ENCODE results near the gene GRIN3B.

The GRIN3B gene

DNA sequence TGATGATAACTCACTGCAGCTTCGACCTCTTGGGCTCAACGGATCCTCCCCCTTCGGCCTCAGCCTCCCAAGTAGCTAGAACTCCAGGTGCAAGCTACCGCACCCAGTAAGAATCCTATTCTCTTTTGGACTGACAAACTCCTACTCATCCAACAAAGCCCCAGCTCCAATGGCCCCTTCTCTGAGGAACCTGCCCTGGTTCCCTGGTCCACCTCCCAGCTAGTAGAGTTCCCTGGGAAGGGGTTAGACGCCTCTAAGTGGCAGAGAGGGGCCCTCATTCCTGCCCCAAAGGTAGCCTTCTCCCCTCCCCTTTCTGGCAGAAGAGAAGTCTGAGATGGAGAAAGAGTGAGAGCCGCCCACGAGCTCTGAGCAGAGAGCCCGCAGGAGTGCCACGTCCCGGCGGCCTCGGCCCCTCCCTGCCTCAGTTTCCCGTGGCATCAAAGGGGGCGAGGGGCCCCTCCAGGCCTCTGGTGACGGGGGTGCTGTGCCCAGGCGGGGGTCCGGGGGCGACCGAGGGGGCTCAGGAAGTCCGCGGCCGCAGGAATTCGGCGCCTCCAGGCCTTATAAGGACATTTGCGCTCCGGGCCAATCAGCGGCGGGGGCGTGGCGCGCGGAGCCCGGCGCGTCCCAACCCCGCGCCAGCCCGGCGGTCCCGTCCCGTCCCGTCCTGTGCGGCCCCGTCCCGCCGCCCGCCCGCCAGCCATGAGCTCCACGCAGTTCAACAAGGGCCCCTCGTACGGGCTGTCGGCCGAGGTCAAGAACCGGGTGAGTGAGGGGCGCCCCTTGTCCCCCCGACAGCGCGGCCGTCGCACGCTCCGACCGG is 26.0 kb downstream of the GRIN3B start, which contains the start of gene CNN2:
TSS of gene CNN2 (plus strand) at position 649 of the 823 bp plus-strand sequence. CDS start at position 703, 54 bp downstream.
- Histone ChIP-seq H2BK120ac (ENCODE audit: insufficient read depth, low read length, poor library complexity) (peak within 1 kb of the TSS; percentile 98), H2AFZ (ENCODE audit: insufficient read depth, low read length, poor library complexity) (peak within 1 kb of the TSS; percentile 89), H3K36me3 (ENCODE audit: control insufficient read depth in 1 of 2, insufficient read depth in 2 of 2, low read length in 2 of 2) (peaks cover 12% of the 10 kb centered on the region in 2 experiments), H4K91ac (ENCODE audit: low read depth, low read length) (peak within 1 kb of the TSS; percentile 98), H3K27ac (ENCODE audit: low read depth, low read length) (peak within 1 kb of the TSS; percentile 97), H2BK12ac (ENCODE audit: low read length) (peak within 1 kb of the TSS; percentile 82), H2AK5ac (ENCODE audit: low read length) (peak within 1 kb of the TSS; percentile 97), H3K4me3 (ENCODE audit: low read depth, low read length) (peak within 1 kb of the TSS; percentile 97), H3K27me3 (ENCODE audit: insufficient read depth, low read length) (no peaks in the 10 kb centered on the region), H2BK5ac (ENCODE audit: low read depth, low read length, poor library complexity) (peak within 1 kb of the TSS; percentile 100), H3K79me2 (ENCODE audit: control insufficient read depth, insufficient read depth, low read length, poor library complexity) (peaks cover 34% of the 10 kb centered on the region), H3K9ac (ENCODE audit: low read length) (peak within 1 kb of the TSS; percentile 99), H3K9me3 (ENCODE audit: insufficient read depth, low read depth, low read length) (peaks cover 4% of the 10 kb centered on the region), H3K23ac (ENCODE audit: low read length) (no peak within 1 kb of the TSS), H3K4me1 (ENCODE audit: control insufficient read depth in 1 of 2, insufficient read depth in 2 of 2, low read length in 2 of 2) (peaks cover 0 to 11% of the 10 kb centered on the region in 2 experiments), H3K4me2 (ENCODE audit: low read length) (peak within 1 kb of the TSS; percentile 90), H3K4ac (ENCODE audit: low read depth, low read length) (peak within 1 kb of the TSS; percentile 100), H3K14ac (ENCODE audit: low read length) (peak within 1 kb of the TSS; percentile 97), H3K18ac (ENCODE audit: low read length) (peak within 1 kb of the TSS; percentile 97), H3K79me1 (ENCODE audit: low read length) (peaks cover 27% of the 10 kb centered on the region), H4K8ac (ENCODE audit: low read depth, low read length) (peak within 1 kb of the TSS; percentile 98), H4K12ac (ENCODE audit: low read depth, low read length) (peak within 1 kb of the TSS; percentile 96)
- peak; percentile 72 to 84 for DNase-seq
- no CpG with 5 or more reads among the region's 63 CpGs for WGBS (ENCODE audit: extremely low coverage, insufficient coverage, insufficient read length)

DNA sequence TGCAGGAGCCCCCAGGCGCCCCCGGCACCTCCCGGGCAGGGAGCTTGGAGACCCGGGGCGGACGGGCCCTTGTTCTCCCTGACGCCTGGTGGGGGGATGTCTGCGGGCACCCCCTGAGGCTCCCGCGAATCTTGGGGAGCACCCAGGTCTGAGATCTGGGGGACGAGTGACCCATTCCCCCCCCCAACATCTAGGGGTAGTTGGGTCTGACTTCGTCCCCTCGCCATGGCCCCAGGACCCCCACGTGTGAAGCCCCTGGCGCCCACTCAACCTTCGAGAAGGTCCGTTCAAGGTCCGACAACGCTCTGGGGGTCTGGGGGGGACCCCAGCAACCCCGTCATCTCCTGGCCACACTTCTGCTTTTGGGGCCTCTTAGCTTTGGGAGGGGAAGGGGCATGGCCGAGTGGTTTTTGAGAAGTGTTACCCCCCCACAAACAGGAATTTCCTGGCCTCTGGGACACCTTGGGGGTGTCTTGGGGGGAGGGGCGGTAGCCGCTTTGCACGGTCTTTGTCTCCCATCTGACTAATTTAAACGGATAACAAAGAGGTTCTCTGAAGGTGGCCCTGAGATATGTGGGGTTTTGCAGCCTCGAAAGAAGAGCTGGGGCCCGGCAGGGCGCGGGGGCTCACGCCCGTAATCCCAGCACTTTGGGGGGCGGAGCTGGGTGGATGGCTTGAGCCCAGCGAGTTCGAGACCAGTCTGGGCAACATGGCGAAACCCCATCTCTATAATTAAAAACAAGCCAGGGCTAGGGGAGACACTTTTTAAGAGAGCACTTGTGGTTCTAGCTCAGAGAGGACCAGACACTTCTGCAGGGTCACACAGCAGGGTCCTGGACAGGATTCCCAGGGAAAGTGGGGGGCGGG is 26.8 kb downstream of the GRIN3B start:
- H3K79me2 ChIP-seq (ENCODE audit: control insufficient read depth, insufficient read depth, low read length, poor library complexity): peaks cover 36% of the 10 kb centered on the region
- peak overlapping the region; percentile 100 for H2BK5ac ChIP-seq (ENCODE audit: low read depth, low read length, poor library complexity)
- no peaks in the 10 kb centered on the region for H3K27me3 ChIP-seq (ENCODE audit: insufficient read depth, low read length)
- peak overlapping the region; percentile 97 for H3K14ac ChIP-seq (ENCODE audit: low read length)
- peak overlapping the region; percentile 97 for H2AK5ac ChIP-seq (ENCODE audit: low read length)
- peak overlapping the region; percentile 82 for H2BK12ac ChIP-seq (ENCODE audit: low read length)
- peak overlapping the region; percentile 97 for H3K27ac ChIP-seq (ENCODE audit: low read depth, low read length)
- no peak for DNase-seq
- peak overlapping the region; percentile 100 for H3K4ac ChIP-seq (ENCODE audit: low read depth, low read length)
- H4K8ac ChIP-seq (ENCODE audit: low read depth, low read length): peak overlapping the region; percentile 91
- peaks cover 16 to 18% of the 10 kb centered on the region in 2 experiments for H3K36me3 ChIP-seq (ENCODE audit: control insufficient read depth in 1 of 2, insufficient read depth in 2 of 2, low read length in 2 of 2)
- H3K9ac ChIP-seq (ENCODE audit: low read length): peak overlapping the region; percentile 99
- peak overlapping the region; percentile 97 for H3K4me3 ChIP-seq (ENCODE audit: low read depth, low read length)
- H3K4me1 ChIP-seq (ENCODE audit: control insufficient read depth in 1 of 2, insufficient read depth in 2 of 2, low read length in 2 of 2): peaks cover 0 to 9% of the 10 kb centered on the region in 2 experiments
- H3K9me3 ChIP-seq (ENCODE audit: insufficient read depth, low read depth, low read length): peaks cover 4% of the 10 kb centered on the region
- H2AFZ ChIP-seq (ENCODE audit: insufficient read depth, low read length, poor library complexity): peak overlapping the region; percentile 65
- peak overlapping the region; percentile 81 for H4K12ac ChIP-seq (ENCODE audit: low read depth, low read length)
- H2BK120ac ChIP-seq (ENCODE audit: insufficient read depth, low read length, poor library complexity): peak overlapping the region; percentile 98
- H3K18ac ChIP-seq (ENCODE audit: low read length): peak overlapping the region; percentile 97
- peaks cover 27% of the 10 kb centered on the region for H3K79me1 ChIP-seq (ENCODE audit: low read length)
- H3K23ac ChIP-seq (ENCODE audit: low read length): no peak overlapping the region
- peak overlapping the region; percentile 92 for H4K91ac ChIP-seq (ENCODE audit: low read depth, low read length)
- WGBS (ENCODE audit: extremely low coverage, insufficient coverage, insufficient read length): no CpG with 5 or more reads among the region's 36 CpGs
- H3K4me2 ChIP-seq (ENCODE audit: low read length): peak overlapping the region; percentile 90

DNA sequence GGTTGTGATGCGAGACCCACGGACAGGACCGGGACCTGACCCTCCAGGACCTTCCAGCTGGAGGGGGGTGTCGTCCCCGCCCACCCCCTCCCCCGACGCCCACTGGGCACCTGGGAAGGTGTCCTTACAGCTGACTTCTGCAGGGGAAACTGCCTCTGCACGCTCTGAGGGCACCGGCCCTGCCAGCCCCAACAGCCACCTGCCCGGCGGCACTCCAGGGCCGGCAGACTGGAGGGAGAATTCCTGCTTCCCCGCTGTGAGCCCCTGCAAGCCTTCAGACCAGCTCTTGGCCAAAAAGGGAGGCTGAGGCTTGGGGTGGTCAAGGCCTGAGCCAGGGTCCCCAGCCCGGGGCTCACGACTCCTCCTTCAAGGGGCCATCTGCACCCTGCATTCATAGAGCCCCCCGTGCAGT is 27.4 kb downstream of the GRIN3B start:
- H2AK5ac ChIP-seq (ENCODE audit: low read length): peak overlapping the region; percentile 48
- H3K4me1 ChIP-seq (ENCODE audit: control insufficient read depth in 1 of 2, insufficient read depth in 2 of 2, low read length in 2 of 2): peaks cover 0 to 9% of the 10 kb centered on the region in 2 experiments
- no peaks in the 10 kb centered on the region for H3K27me3 ChIP-seq (ENCODE audit: insufficient read depth, low read length)
- peak overlapping the region; percentile 100 for H3K4ac ChIP-seq (ENCODE audit: low read depth, low read length)
- H3K23ac ChIP-seq (ENCODE audit: low read length): no peak overlapping the region
- H2BK12ac ChIP-seq (ENCODE audit: low read length): no peak overlapping the region
- H3K9me3 ChIP-seq (ENCODE audit: insufficient read depth, low read depth, low read length): peaks cover 4% of the 10 kb centered on the region
- H2BK120ac ChIP-seq (ENCODE audit: insufficient read depth, low read length, poor library complexity): peak overlapping the region; percentile 98
- peak overlapping the region; percentile 58 for H2BK5ac ChIP-seq (ENCODE audit: low read depth, low read length, poor library complexity)
- peak overlapping the region; percentile 97 for H3K4me3 ChIP-seq (ENCODE audit: low read depth, low read length)
- H3K36me3 ChIP-seq (ENCODE audit: control insufficient read depth in 1 of 2, insufficient read depth in 2 of 2, low read length in 2 of 2): peaks cover 23 to 25% of the 10 kb centered on the region in 2 experiments
- peak overlapping the region; percentile 59 for H4K8ac ChIP-seq (ENCODE audit: low read depth, low read length)
- no peak overlapping the region for H4K91ac ChIP-seq (ENCODE audit: low read depth, low read length)
- no CpG with 5 or more reads among the region's 16 CpGs for WGBS (ENCODE audit: extremely low coverage, insufficient coverage, insufficient read length)
- peak overlapping the region; percentile 82 for H3K18ac ChIP-seq (ENCODE audit: low read length)
- H3K79me2 ChIP-seq (ENCODE audit: control insufficient read depth, insufficient read depth, low read length, poor library complexity): peaks cover 36% of the 10 kb centered on the region
- peak overlapping the region; percentile 99 for H3K9ac ChIP-seq (ENCODE audit: low read length)
- H3K4me2 ChIP-seq (ENCODE audit: low read length): peak overlapping the region; percentile 90
- peaks cover 27% of the 10 kb centered on the region for H3K79me1 ChIP-seq (ENCODE audit: low read length)
- peak overlapping the region; percentile 21 for H4K12ac ChIP-seq (ENCODE audit: low read depth, low read length)
- no peak for DNase-seq
- H3K27ac ChIP-seq (ENCODE audit: low read depth, low read length): peak overlapping the region; percentile 97
- no peak overlapping the region for H2AFZ ChIP-seq (ENCODE audit: insufficient read depth, low read length, poor library complexity)
- peak overlapping the region; percentile 16 for H3K14ac ChIP-seq (ENCODE audit: low read length)

Data from trophoblast cell (in vitro differentiated cells and primary cell).